HG03108 (cell line): ENCODE results near the gene MAD2L2.

Experiments used
- ATAC-seq: cut with Tn5 transposase; IDR thresholded peaks from one replicate; pipeline ENCODE4 v1.9.1; 2021; ENCODE audit warnings: moderate library complexity; ENCODE audit not compliant: unreplicated experiment

The MAD2L2 gene

DNA sequence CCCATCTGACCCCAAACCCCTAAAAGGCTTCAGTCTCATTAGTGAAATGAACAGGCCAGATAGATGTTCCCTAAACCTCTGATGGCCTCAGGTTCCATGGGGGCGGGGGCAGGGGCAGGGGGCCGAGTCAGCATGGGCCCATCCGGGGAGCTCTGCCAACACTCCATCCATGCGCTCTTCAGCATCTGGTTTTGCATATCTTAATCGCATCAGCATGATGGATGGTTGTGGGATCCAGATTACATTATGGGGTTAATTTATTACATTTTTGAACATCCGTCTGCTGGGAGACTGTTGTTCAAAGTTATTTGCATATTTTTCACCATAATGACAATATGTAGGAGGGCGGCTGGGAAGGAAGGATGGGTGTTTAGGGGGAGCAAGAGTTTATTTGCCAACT lies 3.1 kb upstream of the MAD2L2 start:
- no peak for ATAC-seq

DNA sequence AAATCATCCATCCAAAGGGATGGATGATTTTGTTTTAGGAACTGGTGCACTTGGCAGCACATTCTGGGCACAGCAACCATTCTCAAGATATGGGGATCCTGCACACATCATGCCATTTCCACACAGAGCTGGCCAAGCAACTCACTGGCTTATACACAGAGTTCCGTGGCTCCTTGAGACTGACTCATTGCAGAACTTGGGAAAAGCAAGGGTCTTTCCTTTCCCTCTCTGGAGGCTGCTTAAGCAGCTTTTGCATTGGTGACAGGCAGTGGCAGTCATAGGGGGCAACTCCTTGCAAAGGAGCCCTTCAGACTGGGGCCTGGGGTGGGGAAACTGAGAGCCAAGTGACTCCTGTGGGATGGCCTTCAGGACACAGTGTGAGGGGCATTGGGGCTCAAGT lies 1.9 kb upstream of the MAD2L2 start:
- no peak for ATAC-seq

DNA sequence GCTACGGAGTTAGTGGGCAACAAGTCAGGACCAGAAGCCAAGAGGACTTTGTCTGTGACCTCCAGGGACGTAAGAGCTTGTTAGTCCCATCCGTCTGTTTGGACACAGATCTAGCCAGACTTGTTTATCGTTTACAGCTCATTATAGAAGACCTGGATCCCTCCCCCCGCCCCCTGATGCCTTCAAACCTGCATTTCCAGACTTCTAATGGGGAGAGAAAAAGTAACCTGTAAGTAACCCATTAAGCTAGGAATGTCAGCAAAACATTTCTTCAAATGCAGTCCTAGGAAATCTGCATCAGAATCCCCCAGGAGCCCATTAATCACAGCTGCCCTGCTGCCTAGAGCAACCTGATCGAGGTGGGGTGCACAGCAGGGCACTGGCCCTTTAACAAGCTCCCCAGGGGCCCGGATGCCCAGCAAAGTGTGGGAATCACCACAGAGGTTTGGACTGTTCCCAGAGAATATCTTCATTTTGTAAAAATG lies 1.4 kb upstream of the MAD2L2 start:
- ATAC-seq = no peak

GRCh38 chr1:11680270-11681070 lies 478 bp downstream of the MAD2L2 start:
- ATAC-seq = peak; percentile 14

DNA sequence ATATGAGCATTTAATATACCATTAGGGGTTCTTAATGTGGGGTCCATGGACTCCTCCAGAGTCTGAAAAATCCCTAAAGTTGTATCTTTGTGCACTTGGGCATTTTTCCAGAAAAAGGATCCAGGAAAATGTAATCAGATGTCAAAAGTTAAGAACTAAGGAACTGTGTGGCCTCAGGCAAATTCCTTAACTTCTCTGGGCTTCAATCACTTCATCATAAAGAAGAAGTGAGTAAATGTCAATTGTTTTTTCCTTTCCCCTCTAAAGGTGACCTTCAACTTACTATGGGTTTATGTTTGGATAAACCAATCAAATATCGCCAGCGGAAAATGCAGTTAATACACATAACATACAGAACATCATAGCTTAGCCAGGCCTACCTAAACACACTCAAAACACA lies 2.5 kb downstream of the MAD2L2 start:
- no peak for ATAC-seq

DNA sequence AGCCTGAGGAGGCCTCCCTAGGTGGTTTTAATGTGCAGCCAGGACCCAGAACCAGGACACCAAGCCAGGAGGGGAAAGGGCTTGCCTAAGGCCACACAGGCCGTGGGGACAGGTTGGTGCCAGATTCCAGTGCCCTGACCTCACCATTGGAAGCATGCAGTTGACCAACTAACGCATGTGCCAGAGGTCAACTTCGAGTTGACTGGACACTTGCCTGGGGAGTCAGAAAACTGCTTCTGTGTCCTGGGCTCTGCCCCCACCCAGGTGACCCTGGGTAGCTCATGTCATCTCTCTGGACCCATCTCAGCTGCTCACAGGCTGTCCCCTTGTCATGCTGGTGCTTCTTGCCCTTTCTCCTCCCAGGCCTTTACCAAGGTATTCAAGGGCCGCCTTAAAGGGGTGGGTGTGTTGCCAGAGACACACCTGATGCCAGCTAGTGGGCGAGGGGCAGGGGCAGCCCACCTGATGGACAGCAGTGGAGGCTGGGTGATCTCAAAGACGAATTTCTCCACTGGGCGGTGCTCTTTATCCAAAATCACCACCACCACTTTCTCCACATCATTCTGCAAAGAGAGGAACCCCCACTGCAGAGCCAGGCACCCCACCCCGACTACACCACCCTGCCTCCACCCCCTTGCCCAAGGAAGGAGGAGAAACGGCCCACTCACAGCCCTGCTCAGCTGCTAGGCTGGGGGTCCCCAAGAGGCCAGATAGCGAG lies 4.4 kb downstream of the MAD2L2 start:
- ATAC-seq = no peak

DNA sequence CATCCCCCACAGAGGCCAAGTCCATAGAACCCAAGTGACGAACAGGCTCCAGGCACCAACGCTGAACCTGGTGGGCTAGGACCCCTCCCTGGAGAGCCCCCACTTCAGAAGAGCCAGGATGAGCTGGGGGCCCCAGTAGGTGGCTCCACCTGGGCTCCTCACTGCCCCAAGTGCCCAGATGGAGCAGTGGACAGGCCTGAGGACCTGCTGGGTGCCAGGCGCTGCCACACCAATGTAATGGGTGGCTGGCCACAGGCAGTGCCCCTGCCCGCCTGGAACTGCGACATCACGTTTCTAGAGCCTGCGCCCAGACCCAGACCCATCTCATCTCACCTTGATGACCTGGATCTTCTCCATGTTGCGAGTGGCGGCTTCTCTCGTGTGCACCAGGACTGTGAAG lies 5.6 kb downstream of the MAD2L2 start:
- no peak for ATAC-seq

DNA sequence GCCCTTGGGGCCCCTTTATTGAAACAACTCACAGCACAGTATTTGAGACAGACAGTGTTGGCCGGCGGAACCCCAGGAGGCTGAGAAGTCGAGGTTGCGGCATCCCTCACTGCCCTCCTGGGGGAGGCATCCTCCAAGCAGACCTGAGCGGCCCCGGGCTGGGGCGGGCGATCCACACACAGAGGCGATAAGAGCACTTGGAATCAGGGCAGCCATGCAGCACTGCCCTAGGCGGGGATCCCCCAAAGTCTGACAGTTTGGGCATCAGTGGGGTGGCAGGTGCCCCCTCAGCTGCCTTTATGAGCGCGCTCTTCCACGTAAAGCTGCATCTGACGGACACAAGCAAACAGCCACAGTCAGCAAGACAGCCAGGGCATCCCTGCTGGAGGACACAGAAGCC lies 6.5 kb downstream of the MAD2L2 start:
- ATAC-seq = no peak

GRCh38 chr1:11673089-11673769 lies 7.7 kb downstream of the MAD2L2 start:
- no peak for ATAC-seq

GRCh38 chr1:11671544-11672286 lies 9.2 kb downstream of the MAD2L2 start:
- no peak for ATAC-seq

DNA sequence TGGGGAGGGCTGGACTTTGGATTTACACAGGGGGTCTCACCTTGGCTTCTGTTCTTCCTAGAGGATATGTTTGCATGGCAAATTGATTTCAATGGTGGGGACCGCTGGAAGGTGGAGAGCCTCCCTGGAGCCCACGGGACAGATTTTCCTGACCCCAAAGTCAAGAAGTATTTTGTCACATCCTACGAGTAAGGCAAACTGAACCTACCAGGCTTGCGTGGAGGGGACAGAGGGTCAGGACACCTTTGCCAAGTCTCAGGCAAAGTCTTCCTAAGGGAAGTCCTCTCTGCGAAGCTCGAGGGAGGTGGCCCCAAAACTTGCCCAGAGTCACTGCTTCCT lies 9.8 kb downstream of the MAD2L2 start:
- ATAC-seq = no peak

DNA sequence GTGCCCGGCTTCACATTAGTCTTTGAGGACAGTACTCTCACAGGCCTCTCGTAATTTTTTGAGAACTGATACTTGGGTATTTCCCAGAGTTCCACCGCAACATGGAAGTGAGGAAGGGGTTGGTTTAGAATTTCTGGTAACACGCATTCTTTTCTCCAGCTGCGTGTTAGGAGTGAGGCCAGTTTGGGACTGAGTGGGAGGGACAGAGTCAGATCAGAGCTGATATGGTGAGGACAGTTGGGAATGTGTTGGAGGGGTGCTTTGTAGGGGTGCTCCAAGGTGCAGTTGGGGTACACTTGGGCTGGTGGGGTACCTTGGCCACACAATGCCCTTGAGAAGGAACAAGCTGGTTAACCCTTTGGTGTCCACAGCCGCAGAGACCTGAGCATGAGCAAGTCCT lies 10.2 kb downstream of the MAD2L2 start:
- no peak for ATAC-seq

- ATAC-seq = no peak
These were observed 12.4 kb downstream of the MAD2L2 start for GRCh38 chr1:11668516-11668915.

- ATAC-seq = peak; percentile 25
These were observed 16.4 kb downstream of the MAD2L2 start for GRCh38 chr1:11664336-11665065.

DNA sequence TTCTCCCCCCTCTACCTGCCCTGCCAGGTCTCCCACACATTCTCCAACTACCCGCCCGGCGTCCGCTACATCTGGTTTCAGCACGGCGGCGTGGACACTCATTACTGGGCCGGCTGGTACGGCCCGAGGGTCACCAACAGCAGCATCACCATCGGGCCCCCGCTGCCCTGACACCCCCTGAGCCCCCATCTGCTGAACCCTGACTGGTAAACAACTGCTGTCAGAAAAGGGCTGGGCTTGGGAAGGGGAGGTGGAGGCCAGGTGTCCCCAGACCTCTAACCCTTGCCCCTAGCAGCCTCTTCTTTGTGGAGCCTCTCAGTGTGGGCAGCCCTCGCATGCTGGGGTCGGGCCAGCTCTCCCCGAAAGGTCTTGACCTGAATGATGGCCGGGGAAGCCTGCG lies 19.8 kb downstream of the MAD2L2 start:
- ATAC-seq = no peak

DNA sequence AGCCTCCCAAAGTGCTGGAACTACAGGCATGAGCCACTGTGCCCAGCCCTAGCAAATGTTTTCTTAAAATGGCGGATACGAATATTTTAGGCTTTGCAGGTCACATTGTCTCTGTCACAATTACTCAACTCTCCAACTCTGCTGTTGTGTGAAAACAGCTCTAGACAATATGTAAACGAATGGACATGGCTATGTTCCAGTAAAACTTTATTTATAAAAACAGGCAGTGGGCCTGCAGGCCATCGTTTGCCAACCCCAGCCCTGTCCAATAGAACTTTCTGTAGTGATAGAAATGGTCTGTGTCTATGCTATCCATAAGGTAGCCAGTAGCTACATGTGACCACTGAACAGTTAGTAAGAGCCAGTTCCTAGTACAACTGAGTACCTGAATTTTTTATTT lies 21.2 kb downstream of the MAD2L2 start:
- ATAC-seq = no peak

DNA sequence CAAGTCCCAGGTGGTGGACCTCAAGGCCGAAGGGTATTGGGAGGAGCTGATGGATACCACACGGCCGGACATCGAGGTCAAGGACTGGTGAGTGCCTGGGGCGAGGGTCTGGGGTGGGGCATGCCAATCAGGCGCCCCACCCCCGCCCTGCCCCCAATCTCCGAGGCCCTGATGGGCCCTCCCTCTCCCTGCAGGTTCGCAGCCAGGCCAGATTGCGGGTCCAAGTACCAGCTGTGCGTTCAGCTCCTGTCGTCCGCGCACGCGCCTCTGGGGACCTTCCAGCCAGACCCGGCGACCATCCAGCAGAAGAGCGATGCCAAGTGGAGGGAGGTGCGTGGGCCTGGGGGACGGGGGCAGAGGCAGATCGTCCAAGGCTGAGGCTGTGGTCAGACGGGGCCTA lies 22.4 kb downstream of the MAD2L2 start:
- no peak for ATAC-seq

DNA sequence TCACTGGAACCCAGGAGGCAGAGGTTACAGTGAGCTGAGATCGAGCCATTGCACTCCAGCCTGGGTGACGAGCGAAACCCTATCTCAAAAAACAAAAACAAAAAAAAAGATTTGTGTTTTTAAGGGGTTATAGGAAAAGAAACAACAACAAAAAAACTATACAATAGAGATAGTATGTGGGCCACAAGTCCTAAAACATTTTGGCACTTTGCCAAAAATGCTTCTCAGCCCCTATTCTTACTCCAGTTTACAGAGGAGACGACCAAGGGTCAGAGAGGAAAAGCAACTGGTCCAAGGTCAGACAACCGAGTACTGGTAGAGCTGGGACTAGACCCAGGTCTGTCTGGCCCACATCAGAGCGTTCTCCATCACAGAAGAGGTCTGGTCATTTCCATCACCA lies 23.3 kb downstream of the MAD2L2 start:
- no peak for ATAC-seq

GRCh38 chr1:11654939-11655808 lies 25.8 kb downstream of the MAD2L2 start:
- peak; percentile 25 for ATAC-seq
